GM18511 (cell line): Measurements from ENCODE around the gene TIGAR.

ENCODE experiments used
- ATAC-seq: cut with Tn5 transposase; IDR thresholded peaks from one replicate; pipeline ENCODE4 v1.9.1; 2021; ENCODE audit warnings: mild to moderate bottlenecking, moderate library complexity; ENCODE audit not compliant: unreplicated experiment

The TIGAR gene

DNA sequence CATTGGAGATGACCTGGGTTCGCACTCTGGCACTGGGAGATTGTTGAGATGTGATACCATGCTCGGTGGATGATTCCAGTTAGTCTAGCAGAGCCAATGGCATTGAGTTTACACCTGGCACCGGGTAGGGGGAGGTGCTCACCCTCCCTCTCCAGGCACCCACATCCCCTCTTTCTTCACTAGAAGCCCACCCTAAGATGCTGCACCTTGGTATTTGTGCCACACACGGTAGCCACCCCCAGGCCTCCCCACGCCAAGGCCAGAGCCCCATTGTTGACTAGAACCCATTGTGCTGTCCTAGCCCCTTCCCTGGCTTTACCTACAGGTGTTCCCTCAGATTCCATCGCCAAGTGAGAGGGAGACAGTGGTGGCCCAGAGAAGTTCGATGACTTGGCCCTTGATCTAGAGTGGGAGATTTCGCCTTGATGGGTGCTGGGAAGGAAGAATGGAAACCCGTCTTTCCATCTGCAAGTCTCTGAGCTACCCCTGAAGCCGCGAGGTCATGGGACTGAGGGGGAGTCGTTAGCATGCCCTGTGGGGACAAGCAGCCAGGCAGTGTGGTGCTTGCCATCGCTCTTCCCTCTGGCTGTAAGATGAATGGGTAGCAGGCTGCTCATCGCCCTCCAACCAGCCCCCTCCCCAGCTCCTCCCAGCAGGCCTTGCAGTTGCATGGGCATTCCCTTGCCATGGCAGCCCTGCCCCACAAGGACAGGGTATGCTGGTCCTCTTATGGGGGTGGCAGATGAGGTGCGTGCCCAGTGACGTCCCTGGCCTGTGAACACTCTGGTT, 38.7 kb upstream of the TIGAR start:
- ATAC-seq = no peak

- ATAC-seq = no peak
Measured at GRCh38 chr12:4282892-4283511, 38.0 kb upstream of the TIGAR start.

- ATAC-seq = no peak
Measured at GRCh38 chr12:4283512-4284255, 37.3 kb upstream of the TIGAR start.

DNA sequence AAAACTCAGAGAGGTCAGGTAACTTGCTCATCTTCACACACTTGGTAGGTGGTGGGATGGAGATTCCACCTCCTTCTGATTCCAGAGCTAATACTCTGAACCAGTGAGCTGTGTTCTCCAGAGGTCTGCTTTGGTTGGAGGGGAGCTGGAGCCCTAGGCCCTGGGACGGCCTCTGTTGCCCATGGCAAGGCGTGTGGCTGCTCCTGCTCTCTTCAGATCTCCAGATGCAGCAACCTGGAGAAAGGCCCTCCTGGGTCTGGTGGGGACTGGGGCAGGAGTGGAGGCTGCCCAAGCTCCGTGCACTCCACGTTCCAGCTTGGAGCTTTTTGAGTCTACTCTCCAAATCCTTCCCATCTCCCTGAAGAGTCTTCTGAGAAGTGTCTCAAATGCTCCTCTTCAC, 36.7 kb upstream of the TIGAR start:
- no peak for ATAC-seq

- no peak for ATAC-seq
Measured at GRCh38 chr12:4285070-4285469, 35.9 kb upstream of the TIGAR start.

DNA sequence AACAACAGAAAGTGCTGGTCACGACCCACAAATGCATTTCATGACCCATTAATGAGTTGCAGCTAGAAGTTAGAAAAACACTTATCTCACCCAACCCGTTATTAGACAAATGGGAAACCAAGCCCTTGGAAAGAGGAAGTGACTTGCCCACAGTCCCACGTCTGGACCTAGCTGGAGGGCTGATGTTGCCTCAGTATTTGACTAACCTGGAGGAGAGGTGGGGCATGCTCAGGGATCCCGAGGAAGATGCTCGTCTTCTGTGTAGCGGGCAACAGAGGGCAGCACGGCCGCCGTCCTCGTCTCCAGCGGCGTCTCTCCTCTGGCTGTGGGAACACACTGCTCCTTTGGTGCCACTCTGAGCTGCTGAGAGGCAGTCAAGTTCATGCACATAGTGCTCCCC, 34.8 kb upstream of the TIGAR start:
- no peak for ATAC-seq

GRCh38 chr12:4286771-4287317, 34.2 kb upstream of the TIGAR start:
- no peak for ATAC-seq

DNA sequence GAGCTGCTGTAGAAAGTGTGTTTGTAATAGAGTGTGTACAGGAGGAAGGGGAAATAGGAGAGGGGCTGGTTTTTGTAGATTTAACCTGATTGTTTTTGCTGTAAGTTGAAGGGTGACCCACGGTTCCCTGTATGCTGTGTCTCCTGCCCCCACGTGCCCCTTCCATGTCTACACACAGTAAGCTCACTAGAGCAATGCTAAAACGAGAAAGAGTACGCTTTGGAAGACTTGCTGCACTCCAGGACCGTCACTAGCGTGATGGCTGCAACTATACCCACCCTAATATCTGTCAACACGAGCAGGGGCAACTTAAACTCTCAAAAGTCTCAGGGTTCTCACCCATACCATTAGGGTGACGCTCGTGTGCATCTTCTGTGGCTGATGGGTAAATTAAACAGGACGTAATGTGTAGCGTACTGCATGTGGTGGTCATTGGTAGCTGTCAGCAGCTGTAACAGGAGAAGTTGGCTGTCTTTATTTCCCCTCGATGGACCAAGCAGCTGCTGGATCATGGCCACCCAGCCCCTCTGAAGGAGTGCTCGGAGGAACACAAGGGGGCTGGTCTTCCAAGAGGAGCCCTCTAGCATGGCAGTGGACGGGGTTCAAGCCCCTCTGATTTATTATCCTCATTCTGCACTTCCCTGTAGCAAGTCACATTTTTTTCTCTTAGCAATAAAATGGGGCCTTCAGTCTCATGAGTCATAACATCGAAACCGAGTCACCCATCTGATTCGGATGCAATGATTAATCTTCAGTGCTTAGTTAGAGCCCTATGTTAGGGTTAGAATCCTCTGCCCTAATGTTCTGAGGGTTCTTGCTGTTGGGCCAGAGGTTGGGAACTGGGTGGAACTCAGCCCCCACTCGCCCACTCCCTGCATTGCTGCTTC, 33.4 kb upstream of the TIGAR start:
- no peak for ATAC-seq

- no peak for ATAC-seq
Measured at GRCh38 chr12:4288296-4289131, 32.5 kb upstream of the TIGAR start.

GRCh38 chr12:4289231-4289878, 31.7 kb upstream of the TIGAR start:
- ATAC-seq = no peak

- ATAC-seq = no peak
Measured at GRCh38 chr12:4289998-4290790, 30.8 kb upstream of the TIGAR start.

DNA sequence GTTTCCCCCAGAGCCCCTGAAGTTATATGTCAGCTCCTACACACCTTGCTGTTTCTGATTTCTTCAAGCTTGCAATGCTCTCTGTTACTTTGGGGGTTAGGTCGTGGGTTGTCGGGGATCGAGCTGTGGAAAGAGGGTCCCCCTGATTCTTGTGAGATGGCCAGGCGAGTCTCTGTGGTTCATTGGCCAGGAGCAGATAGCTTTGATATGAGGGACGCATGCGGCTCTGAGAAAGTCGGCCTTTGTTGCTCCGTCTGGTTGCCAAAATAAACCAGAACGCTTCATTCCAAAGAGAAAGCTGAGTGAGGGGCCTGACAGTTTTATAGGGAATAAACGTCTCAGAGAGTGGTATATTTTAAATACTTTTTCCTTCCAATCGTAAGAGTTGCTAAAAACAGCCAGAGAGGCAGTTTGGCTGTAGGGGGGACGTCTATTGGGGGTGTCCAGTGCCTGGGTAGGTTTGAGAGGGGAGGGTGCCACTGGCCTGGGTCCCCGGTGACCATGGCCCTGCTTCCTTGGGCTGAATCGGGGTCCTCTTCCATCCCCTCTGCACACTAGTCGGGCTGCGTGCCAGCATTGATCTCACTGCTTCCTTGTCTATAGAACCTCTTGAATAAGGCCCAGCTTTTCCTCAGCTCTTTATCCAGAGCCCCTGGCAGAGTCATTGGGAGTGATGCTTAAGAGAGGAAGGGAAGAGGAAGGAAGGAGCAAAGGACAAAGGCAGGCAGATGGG, 28.5 kb upstream of the TIGAR start:
- no peak for ATAC-seq

DNA sequence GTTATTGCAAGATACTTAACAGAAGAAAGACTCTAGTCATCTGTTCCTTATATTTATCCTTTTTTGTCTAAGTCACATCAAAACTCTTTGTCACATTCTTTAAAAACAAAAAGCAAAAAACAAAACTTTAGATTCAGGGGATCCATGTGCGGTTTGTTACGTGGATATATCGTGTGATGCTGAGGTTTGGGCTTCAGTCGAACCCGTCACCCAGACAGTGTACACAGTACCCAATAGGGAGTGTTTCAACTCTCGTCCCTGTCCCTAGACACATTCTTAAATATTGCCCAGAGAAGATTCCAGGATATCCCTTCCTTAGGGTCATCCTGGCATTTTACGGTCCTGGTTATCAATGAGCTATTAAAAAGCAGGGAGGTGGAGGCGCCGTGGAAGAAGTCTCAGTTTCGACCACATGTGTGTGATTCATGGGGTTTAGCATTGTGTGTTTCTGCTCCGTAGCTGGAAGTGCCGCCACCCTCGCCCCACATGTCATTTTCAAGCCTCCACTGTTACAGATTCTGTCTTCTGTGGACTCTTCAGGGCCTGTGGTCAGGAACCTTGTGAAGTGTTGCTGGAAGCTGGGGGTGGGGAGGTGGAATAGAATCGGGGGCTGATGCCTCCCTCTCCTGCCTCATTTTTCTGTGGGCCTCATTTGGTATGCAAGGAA, 27.6 kb upstream of the TIGAR start:
- ATAC-seq = no peak

DNA sequence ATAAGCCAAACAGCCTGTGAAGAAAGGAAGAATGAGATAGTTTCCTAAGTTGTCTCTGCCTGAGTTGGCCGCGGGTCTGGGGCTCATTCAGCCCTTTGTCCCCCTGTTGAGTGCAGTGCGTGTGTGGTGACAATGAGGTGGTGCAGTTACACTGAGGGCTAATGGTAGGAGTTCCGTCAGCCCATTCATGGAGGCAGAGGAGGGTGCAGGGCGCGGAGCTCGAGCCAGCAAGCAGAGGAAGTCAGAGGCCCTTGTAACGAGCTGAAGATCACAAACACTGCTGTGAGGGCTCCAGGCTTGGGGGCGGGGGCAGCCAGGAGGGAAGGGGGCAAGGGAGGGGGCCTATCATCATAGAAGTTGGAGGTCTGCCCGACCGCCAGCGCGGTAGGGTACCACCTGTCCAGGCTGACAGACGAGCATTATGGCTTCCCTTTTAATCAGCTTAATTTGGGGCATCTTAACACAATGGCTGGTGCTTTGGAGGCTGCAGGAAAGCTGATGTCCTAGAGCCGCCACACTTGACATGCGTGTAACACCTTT, 27.0 kb upstream of the TIGAR start:
- ATAC-seq = no peak

DNA sequence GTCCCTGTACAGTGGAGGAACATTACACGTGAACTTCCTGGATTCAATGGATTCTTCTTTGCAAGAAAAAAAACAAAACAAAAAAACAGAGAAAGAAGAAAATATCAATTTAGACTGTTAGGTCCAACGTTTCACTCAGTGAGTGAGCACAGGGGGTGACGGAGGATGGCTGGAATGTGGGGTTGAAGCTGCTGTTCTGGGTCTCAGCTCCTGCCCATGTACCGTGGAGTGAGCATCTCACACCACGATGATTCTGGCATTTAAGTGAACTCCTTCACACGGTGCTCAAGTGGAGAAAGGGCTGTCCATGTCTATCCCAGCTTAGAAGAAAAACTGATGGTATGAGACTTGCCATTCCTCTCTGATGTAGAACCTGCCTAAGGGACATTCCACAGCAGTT, 24.3 kb upstream of the TIGAR start:
- ATAC-seq = no peak

GRCh38 chr12:4297617-4298016, 23.4 kb upstream of the TIGAR start:
- no peak for ATAC-seq

DNA sequence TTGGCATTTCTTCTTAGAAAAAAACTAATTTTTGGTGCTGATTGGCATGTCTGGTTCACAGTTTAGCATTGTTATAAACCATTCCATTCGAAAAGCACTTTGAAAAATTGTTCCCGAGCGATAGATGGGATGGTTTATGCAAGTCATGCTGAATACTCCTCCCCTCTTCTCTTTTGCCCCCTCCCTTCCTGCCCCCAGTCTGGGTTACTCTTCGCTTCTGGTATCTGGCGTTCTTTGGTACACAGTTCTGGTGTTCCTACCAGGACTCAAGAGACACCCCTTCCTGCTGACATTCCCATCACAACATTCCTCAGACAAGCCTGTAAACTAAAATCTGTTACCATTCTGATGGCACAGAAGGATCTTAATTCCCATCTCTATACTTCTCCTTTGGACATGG, 20.1 kb upstream of the TIGAR start:
- ATAC-seq = no peak
